Activated naive CD8-positive, alpha-beta T cell treated with anti-CD3 and anti-CD28 coated beads, Interleukin-2, amount 50 U/mL, for 16 hours (primary cell): Measurements from ENCODE around the gene SERPINB1.

ENCODE experiments used
- DNase-seq: peaks from one replicate; pipeline ENCODE4 v3.0.0-alpha.2; 2020; ENCODE audit warnings: low read depth, low spot score

Gene SERPINB1

DNA sequence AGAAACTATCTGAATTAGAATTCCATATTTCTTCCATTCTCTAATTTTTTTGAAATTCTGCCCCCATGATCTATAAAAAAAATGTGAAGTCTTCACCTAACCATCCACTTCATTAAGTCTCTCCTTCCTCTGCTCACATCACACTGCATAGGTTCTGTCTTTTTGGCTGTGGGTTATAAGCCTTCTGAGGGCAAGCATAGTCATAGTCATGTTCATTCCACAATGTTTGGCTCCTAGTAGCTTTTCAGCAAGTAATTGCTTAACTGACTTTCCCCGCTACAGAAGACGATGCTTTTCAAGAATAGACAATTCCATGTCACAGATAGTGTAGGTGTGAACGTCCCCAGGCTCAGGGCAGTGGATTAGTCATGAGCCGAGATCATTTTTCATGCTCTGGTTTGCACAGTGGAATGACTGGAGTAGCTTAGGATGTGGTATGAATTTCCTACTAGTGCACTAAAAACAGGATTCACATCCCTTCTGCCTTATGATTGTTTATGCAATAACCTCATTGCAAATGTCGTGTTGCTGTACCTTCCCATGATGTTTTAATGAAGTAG, 47.4 kb downstream of the SERPINB1 start:
- no peak for DNase-seq

DNA sequence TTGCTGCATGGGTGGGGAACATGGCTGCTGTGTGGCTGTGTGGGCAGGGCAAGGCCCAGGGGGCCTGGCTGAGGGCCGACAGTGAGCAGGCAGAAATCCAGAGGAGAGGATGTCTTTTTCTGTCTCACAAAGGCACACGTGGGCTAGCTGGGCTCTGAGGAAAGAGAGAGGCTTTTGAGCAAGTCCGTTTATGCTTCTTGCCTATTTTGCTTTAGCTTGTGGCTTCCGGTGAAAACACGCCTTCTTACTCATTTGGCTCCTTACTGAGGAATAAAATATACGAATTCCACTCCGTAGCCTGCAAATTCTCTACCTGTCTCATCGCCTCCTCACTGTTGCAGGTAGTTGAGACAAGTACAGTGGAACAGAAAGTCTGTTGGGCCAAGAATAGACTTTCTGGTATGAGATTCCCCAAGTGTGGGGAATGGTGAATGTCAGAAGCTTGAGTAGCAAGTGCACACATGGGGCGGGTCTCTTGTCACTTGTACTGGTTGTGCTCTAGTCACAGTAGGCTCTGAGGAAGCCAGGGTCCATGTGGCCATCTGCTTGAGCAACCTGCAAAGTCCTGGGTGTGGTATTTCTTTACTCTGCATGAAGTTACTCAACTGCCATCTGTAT, 48.0 kb downstream of the SERPINB1 start:
- no peak for DNase-seq

DNA sequence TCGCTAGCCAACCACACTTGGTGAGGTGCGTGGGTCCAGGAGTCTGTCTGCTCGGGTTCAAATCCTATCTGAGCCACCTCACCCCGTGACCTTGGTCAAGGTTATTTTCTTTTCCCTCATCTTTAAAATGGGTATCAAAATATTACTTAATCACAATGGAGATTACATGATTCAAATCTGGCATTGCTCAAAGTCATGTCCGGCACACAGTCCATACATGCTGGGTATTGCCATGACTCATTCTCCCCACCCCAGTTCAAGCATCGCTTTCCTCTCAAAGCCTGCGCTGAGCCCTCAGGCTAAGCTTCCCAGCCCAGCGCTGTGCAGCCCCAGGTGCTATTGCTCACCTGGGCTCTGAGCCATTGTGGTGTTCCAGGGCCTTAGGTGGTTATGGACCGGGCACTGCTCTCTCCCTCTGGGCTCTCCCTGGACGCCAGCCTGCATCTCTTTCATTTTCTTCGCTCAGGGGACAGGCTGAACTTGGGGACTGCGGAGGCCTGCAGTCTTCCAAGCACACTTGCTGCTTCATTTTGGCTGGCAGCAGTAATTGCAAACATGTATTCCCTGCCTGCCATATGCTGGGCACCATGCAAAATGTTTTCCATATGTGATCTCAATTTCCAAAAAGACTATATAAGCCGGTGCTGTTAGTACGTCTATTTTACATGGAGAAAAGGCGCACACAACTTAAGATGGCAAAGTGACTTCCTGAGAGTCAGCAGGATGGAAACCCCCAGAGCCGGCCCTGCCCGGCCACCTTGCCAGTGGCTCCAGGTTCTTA, 49.1 kb downstream of the SERPINB1 start:
- no peak for DNase-seq

DNA sequence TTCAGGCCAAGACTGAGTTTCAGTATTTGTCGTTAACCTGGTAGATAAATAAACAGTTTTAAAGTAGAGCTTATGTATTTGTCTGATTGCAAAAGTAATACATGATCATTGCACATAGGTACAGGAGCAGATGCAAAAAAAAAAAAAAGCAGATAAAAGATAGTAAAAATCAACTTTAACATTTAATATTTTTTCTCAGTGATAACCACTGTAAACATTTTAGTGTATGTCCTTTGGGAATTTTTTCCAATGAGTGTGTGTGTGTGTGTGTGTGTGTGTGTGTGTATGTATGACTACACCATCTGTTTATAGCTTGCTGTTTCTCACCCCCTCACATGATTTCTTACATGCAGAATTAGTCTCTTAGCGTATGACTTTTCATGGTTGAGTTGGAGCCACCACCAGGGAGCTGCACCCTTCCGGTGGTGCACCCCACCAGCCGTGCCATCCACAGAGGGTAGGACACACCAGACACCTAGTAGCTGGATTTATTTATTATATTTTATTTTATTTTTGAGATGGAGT, 50.2 kb downstream of the SERPINB1 start:
- DNase-seq: no peak

DNA sequence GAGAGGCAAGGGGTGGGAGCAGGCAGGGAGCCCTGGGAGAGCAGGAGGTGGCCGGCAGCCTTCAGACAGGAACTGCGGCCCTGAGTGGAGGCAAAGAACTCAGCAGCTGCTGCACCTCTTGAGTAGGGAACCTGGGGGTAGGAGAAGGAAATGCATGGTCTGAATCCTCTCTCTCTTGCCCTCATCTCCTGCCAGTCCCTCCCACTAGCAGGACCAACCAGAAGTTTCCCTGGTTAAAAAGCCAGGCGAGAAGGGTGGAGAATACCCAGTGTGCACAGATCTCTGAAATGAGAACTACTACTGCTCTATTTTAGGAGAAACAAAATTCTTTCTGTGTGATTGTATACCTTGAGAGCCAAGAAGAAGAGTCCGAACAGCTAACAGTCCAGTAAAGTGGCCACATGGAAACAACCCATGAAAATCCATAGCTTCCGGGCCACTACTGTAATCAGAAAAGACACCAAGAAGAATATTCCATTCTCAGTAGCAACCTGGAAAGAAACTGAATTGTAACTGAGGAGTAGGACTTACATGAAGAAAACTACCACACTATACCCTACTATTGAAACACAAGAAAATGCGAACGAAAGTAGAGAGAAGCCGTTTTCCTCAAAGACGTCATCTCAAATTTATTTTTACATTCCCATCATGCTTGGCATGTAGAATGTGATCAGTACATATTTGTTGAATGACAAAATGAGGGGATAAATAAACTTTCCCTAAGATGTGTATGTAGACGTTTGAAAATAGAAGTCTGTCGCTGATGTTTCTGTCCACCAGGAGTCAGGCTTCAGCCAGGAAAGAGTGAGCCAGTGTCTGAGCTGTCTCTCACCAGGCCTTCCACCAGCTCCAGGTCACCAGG, 50.8 kb downstream of the SERPINB1 start:
- DNase-seq: no peak

DNA sequence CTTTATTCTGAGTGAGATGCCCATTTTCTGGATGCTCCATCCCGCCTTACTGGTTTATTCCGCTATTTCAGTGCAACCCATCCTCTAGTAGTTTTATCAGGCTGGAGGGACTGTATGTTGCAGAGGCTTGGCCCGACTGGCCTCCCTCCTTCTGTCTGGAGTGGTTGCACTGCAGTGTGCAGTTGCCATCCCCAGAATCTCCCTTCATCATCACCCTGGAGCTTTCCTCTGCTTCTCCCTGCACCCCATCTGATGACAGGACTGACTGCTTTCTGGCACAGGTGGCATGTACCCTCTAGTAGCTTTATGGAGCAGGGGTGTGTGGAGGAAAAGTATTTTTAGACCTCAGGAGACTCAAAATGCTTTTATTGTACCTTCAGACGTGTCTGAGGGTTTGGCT, 55.4 kb downstream of the SERPINB1 start:
- no peak for DNase-seq

DNA sequence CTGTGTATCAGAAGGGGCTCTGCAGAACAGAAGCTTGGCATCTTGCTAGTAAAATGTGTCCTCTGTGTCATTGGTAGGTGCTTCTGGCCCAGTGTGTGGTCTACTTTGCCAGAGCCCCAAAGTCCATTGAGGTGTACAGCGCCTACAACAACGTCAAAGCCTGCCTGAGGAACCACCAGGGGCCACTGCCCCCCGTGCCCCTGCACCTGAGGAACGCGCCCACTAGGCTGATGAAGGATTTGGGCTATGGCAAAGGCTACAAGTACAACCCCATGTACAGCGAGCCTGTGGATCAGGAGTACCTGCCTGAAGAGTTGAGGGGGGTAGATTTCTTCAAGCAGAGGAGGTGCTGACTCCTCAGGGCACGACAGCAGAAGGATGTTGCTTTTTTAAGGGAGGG, 56.7 kb downstream of the SERPINB1 start:
- DNase-seq: no peak

DNA sequence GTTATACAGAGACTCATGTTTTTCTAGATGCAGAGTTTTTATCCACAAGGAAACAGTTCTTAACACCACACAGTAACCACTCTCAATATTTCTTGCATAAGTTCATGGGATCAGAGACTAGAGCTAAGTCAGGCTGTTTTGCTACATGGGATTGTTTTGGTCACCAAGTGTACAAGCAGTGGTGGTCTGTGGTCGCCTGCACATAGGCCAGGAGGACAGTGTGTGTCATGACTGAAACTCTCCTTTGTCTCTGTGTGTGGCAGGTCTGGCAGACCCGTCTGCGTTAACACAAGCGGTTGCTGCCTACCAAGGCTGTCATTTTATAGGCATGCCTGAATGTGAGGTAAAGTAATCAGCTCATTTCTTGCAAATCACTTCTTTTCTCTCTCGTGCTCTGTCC, 57.6 kb downstream of the SERPINB1 start:
- no peak for DNase-seq

DNA sequence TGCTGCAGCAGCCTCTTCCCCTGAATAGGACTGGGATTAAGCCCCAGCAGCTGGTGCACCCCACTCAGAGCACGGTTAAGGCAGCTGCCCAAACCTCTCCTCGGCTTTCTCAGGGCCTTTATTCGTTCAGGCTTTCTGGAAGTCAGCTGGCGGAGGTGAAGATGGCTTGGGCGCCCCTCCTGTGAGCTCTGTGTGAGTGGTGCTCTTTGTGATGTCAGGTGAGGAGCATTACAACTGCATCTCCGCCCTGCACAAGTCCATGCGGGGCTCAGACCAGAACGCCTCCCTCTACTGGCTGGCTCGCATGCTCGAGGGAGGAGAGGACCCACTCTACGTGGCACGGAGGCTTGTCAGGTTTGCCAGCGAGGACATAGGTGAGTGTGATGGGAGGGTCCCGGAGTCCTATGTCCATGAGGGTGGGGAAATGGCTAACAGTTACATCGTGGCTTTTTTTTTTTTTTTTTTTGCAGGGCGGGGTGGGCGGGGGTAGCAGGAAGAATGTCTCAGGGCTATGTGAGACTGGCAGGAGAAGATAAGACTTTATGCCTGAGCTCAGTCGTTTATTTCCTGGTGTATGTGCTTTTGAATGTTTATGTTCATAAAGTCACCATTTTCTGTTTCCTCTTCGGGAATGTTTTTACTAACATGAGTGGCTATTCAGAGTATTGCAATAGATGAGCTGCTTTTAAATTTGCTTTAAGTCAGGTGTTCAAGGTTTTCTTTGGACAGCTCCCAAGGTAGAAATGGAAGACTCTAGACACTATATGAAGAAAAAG, 58.3 kb downstream of the SERPINB1 start:
- DNase-seq: no peak

DNA sequence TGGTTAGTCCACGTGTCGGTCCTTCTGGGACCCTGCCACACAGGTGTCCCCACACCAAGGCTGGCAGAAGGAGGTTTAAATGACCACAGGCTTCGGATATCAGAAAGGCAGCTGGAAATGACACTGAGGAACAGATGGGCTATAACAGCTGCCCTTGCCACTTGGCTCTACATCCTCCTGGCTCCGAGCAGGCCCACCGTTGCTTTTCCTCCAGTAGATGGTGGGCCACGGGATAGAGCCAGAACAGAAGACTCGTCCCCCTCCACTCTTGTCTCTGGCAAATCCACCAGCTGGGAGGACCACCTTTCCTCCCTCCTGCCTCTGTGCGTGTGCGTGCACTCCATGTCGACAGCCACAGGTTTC, 58.9 kb downstream of the SERPINB1 start:
- DNase-seq: no peak

DNA sequence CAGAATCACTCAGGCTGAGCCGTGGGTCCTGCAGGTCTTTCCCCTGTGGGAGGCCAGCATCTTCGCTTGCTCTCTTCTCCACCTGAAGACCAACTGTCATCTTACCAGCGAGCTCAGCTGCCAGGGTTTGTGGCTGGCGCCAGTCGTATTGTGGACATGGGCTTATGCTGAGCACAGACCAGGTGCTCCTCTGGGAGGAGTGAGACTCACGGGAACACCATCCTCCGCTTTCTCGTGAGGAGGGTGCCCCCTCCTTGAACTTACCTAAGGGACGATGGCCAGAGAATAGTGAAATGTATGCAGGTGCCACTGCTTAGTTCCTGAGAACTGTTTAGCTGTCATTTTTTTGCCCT, 59.3 kb downstream of the SERPINB1 start:
- no peak for DNase-seq
